ENCODE data around the gene MAP3K9.

- no peak for TF ChIP-seq GATA3 (IDR thresholded peaks at IDR 0.05; ENCODE audit: low read depth, low read length)
- no peak for TF ChIP-seq GATA2 (IDR thresholded peaks at IDR 0.05; ENCODE audit: low read depth, low read length)
Observed at GRCh38 chr14:70753518-70753953, 55.8 kb downstream of the MAP3K9 start.
